SW 1271 (cell line): Measurements from ENCODE around the gene HOXA13.

ENCODE experiments used
- DNase-seq, 2 experiments: peaks; one replicate each; lab custom pipeline; 2025; lab: John Stamatoyannopoulos, UW

HOXA13 gene

GRCh38 chr7:27207348-27207985 lies 7.6 kb upstream of the HOXA13 start:
- no peak for DNase-seq

GRCh38 chr7:27205325-27206280 lies 5.7 kb upstream of the HOXA13 start:
- no peak for DNase-seq

GRCh38 chr7:27204851-27205322 lies 5.0 kb upstream of the HOXA13 start:
- no peak for DNase-seq

GRCh38 chr7:27203964-27204594 lies 4.2 kb upstream of the HOXA13 start:
- no peak for DNase-seq

GRCh38 chr7:27203365-27203953 lies 3.6 kb upstream of the HOXA13 start:
- DNase-seq = no peak

- DNase-seq = no peak
Measured at GRCh38 chr7:27202862-27203134, 2.9 kb upstream of the HOXA13 start.

- no peak for DNase-seq
Measured at GRCh38 chr7:27202018-27202861, 2.3 kb upstream of the HOXA13 start.

GRCh38 chr7:27201580-27202017 lies 1.7 kb upstream of the HOXA13 start:
- DNase-seq = no peak

- no peak for DNase-seq
Measured at GRCh38 chr7:27200761-27201579, 1.1 kb upstream of the HOXA13 start.

- no peak for DNase-seq
Measured at GRCh38 chr7:27198871-27199801, 755 bp downstream of the HOXA13 start.

GRCh38 chr7:27198138-27198841 lies 1.6 kb downstream of the HOXA13 start:
- DNase-seq = no peak

GRCh38 chr7:27197137-27198042 lies 2.5 kb downstream of the HOXA13 start:
- no peak for DNase-seq

- peak in 1 of 2 experiments; percentile 55 for DNase-seq
Measured at GRCh38 chr7:27196287-27196767, 3.6 kb downstream of the HOXA13 start.

- DNase-seq = no peak
Measured at GRCh38 chr7:27194686-27195379, 5.1 kb downstream of the HOXA13 start.

- DNase-seq = no peak
Measured at GRCh38 chr7:27194002-27194352, 5.9 kb downstream of the HOXA13 start.

- DNase-seq = no peak
Measured at GRCh38 chr7:27193335-27194001, 6.4 kb downstream of the HOXA13 start.
